Thyroid gland (tissue), 4 donors: Measurements from ENCODE around the gene SLCO2A1.

Experiments used
- CTCF ChIP-seq, 6 experiments: fragments of 200-600 bp in 3 of 6; fragments of 450-650 bp in 3 of 6; sonication (generic) in 3 of 6; IDR thresholded peaks; one replicate each; pipeline ENCODE4 v1.5.1; 2016 to 2019; ENCODE audit warnings: antibody characterized with exemption in 6 of 6, mild to moderate bottlenecking in 2 of 6, inconsistent platforms in 1 of 6, moderate library complexity in 1 of 6
- POLR2A ChIP-seq, 2 donors: fragments of 450-650 bp; IDR thresholded peaks; one replicate each; pipeline ENCODE4 v1.6.1; 2017; ENCODE audit warnings: antibody characterized with exemption in 2 of 2, mild to moderate bottlenecking in 2 of 2, moderate library complexity in 1 of 2

- no peak for TF ChIP-seq CTCF (IDR thresholded peaks at IDR 0.05)
- no peak for TF ChIP-seq POLR2A (IDR thresholded peaks at IDR 0.05)
These were observed 44.5 kb upstream of the SLCO2A1 start for GRCh38 chr3:134074001-134074789.
